ENCODE results near the gene MINAR2. TPM values are rescaled to one million over a fixed set of nuclear protein-coding genes. Genes with fewer than 3 reads are reported as not detected.

Gene MINAR2
- total RNA-seq, 1 experiment from 2014 or later, result not detected

DNA sequence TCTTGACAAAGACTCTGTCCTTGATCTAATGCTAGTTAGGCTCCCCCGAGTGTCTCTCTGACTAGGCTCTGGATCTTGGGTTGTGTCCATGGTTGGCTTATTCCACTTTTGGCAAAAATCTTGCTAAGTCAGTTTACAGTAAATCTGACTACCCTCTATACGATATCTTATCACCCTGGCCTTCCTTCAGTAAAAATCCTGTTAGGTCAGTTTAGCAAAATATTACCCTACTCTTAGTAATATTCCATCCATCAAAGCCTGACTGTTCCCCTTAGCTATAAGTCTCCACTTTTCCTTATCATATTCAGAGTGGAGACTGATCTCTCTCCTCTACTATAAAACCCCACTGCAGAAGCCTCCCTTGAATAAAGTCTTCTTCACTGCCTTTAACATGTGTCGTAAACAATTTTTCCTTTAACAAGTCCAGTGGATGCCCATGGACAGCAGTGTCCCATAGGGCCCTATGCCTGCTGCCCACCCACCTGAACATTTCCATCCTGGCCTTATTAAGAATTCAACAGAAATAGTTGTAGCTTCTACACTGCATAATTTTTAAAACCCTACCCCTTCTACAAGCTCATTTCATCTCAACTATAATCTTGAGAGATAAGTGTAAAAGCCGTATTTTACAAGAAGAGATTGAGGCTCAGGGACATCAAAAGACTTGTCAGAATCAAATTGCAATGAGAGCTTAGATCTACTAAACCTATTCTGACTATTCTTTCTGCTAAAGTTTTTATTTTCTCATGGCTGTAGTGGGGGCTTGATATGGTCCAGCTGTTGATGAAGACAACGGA, 22.3 kb downstream of the MINAR2 start:
- no peak overlapping the region for H3K27ac ChIP-seq (ENCODE audit: low read depth, low read length, poor library complexity, severe bottlenecking)
- H3K36me3 ChIP-seq (ENCODE audit: insufficient read depth, low read length, poor library complexity, severe bottlenecking), result no peaks in the 10 kb centered on the region
- no peaks in the 10 kb centered on the region for H3K9me3 ChIP-seq (ENCODE audit: low read depth, low read length, poor library complexity, severe bottlenecking)
- no peak overlapping the region for H3K4me3 ChIP-seq (ENCODE audit: low read depth, low read length, poor library complexity, severe bottlenecking)
- BruUV-seq (replicated peaks), result no TSS peak
- H3K4me1 ChIP-seq (ENCODE audit: insufficient read depth, low read length, poor library complexity, severe bottlenecking), result no peaks in the 10 kb centered on the region
- TF ChIP-seq, protein P1, sequence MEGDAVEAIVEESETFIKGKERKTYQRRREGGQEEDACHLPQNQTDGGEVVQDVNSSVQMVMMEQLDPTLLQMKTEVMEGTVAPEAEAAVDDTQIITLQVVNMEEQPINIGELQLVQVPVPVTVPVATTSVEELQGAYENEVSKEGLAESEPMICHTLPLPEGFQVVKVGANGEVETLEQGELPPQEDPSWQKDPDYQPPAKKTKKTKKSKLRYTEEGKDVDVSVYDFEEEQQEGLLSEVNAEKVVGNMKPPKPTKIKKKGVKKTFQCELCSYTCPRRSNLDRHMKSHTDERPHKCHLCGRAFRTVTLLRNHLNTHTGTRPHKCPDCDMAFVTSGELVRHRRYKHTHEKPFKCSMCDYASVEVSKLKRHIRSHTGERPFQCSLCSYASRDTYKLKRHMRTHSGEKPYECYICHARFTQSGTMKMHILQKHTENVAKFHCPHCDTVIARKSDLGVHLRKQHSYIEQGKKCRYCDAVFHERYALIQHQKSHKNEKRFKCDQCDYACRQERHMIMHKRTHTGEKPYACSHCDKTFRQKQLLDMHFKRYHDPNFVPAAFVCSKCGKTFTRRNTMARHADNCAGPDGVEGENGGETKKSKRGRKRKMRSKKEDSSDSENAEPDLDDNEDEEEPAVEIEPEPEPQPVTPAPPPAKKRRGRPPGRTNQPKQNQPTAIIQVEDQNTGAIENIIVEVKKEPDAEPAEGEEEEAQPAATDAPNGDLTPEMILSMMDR (conservative IDR thresholded peaks at IDR 0.05; ENCODE audit: low read depth, low read length), result no peak
- TF ChIP-seq EZH2 (IDR thresholded peaks at IDR 0.05; ENCODE audit: borderline replicate concordance, low read depth, low read length, poor library complexity, severe bottlenecking), result no peak
- peaks cover 3% of the 10 kb centered on the region for H3K27me3 ChIP-seq (replicated peaks; ENCODE audit: insufficient read depth, low read depth, low read length, poor library complexity)
- intact Hi-C loops (cut with micrococcal nuclease; ENCODE audit: unreplicated experiment), result loop anchor here (2.0 to 10.0 kb wide), 4 partner anchors 371 to 1645 kb away; no protein-coding TSS in a partner anchor
- ChIA-PET POLR2A (ENCODE audit: low non-redundant PET) (no interaction called here), CTCF (interaction anchor here (1.5 kb wide), 1 partner anchor 84 kb away, joined by 4 read pairs; no protein-coding TSS in a partner anchor)
- DNase-seq (ENCODE audit: low spot score), result no peak

DNA sequence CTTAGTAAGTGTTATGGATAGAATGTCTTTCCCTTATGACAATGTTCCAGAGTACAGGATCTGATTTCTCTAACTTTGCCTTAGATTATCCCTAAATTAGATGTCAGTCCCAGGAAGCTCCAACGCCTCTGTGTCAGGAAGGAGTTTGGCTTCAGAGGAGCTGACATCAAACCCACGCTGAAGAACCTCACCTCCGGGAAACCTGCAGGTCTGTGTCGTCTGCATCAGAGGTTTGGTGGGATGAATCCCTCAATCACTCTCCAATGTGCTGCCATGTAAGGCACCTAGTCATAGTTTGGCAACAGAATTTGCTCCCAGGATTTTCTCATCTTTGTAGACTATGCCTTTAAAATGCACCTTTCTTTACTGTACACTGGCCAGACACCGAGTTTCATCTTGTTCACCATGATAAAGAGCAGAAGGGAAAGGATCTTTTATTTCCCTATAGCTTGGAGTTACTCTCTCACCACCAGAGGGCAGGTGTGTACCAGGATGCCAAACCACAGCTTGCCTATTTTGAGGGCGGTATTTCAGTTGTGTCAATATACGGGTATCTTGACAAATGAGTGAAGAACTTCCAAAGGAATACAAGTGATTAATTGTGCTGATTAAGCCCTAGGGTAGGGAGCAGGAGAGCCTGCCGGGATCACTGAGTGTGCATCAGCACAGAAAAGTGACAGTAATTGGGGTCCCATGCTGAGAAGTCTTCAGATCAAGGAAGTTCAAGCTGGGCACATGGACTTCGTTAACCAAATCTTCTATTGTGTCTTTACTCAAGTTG, 23.4 kb downstream of the MINAR2 start:
- no peak for TF ChIP-seq EZH2 (IDR thresholded peaks at IDR 0.05; ENCODE audit: borderline replicate concordance, low read depth, low read length, poor library complexity, severe bottlenecking)
- TF ChIP-seq, protein P1 (conservative IDR thresholded peaks at IDR 0.05; ENCODE audit: low read depth, low read length), result peak; percentile 86
- Histone ChIP-seq H3K4me1 (ENCODE audit: insufficient read depth, low read length, poor library complexity, severe bottlenecking) (no peaks in the 10 kb centered on the region), H3K4me3 (ENCODE audit: low read depth, low read length, poor library complexity, severe bottlenecking) (no peak overlapping the region), H3K27me3 (replicated peaks; ENCODE audit: insufficient read depth, low read depth, low read length, poor library complexity) (peaks cover 3% of the 10 kb centered on the region), H3K9me3 (ENCODE audit: low read depth, low read length, poor library complexity, severe bottlenecking) (no peaks in the 10 kb centered on the region), H3K36me3 (ENCODE audit: insufficient read depth, low read length, poor library complexity, severe bottlenecking) (no peaks in the 10 kb centered on the region), H3K27ac (ENCODE audit: low read depth, low read length, poor library complexity, severe bottlenecking) (no peak overlapping the region)
- peak; percentile 89 for DNase-seq (ENCODE audit: low spot score)
- ChIA-PET POLR2A (ENCODE audit: low non-redundant PET) (no interaction called here), CTCF (interaction anchor here (1.1 to 2.2 kb wide), 4 partner anchors 12 to 1101 kb away, joined by 3 to 20 read pairs (median 4); no protein-coding TSS in a partner anchor)
- intact Hi-C loops (cut with micrococcal nuclease; ENCODE audit: unreplicated experiment), result loop anchor here (1.0 to 10.0 kb wide), 5 partner anchors 81 to 1644 kb away; no protein-coding TSS in a partner anchor
- no TSS peak for BruUV-seq (replicated peaks)

DNA sequence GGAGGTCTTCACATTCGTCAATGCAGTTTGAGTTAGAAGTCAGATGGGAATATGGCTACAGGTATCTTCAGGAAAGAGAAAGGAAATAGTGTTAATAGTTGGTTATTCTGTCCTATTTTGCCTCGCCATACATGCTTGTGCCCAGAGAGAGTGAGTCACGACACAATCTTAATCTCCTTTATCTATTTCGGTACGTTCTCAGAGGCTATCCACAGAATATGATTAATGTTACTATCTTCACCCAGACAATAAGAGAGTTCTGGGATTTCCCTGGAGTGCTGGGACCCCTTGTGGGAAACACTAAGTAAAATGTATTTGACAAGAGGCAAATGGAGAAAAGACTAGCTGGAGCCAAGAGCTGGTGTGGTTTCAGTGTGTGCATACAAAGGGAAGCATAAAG, 25.5 kb downstream of the MINAR2 start:
- H3K4me1 ChIP-seq (ENCODE audit: insufficient read depth, low read length, poor library complexity, severe bottlenecking), result no peaks in the 10 kb centered on the region
- intact Hi-C loops (cut with micrococcal nuclease; ENCODE audit: unreplicated experiment), result loop anchor here (5.0 to 10.0 kb wide), 3 partner anchors 1231 to 1641 kb away; no protein-coding TSS in a partner anchor
- H3K27ac ChIP-seq (ENCODE audit: low read depth, low read length, poor library complexity, severe bottlenecking), result no peak overlapping the region
- DNase-seq (ENCODE audit: low spot score), result no peak
- CTCF ChIA-PET, result no interaction called here
- H3K36me3 ChIP-seq (ENCODE audit: insufficient read depth, low read length, poor library complexity, severe bottlenecking), result no peaks in the 10 kb centered on the region
- H3K27me3 ChIP-seq (replicated peaks; ENCODE audit: insufficient read depth, low read depth, low read length, poor library complexity), result peaks cover 3% of the 10 kb centered on the region
- no peaks in the 10 kb centered on the region for H3K9me3 ChIP-seq (ENCODE audit: low read depth, low read length, poor library complexity, severe bottlenecking)
- no TSS peak for BruUV-seq (replicated peaks)
- POLR2A ChIA-PET (ENCODE audit: low non-redundant PET), result no interaction called here
- TF ChIP-seq, protein P1 (conservative IDR thresholded peaks at IDR 0.05; ENCODE audit: low read depth, low read length), result no peak
- no peak for TF ChIP-seq EZH2 (IDR thresholded peaks at IDR 0.05; ENCODE audit: borderline replicate concordance, low read depth, low read length, poor library complexity, severe bottlenecking)
- H3K4me3 ChIP-seq (ENCODE audit: low read depth, low read length, poor library complexity, severe bottlenecking), result no peak overlapping the region

Data from A673 (cell line).